Raji (cell line): ENCODE results near the gene CRHR2.

Source experiments
- POLR2A ChIP-seq: IDR thresholded peaks from 2 replicates; pipeline ENCODE4 v1.6.1; 2011; ENCODE audit warnings: low read depth, low read length, control low read depth; ENCODE audit not compliant: insufficient read depth

CRHR2 gene

DNA sequence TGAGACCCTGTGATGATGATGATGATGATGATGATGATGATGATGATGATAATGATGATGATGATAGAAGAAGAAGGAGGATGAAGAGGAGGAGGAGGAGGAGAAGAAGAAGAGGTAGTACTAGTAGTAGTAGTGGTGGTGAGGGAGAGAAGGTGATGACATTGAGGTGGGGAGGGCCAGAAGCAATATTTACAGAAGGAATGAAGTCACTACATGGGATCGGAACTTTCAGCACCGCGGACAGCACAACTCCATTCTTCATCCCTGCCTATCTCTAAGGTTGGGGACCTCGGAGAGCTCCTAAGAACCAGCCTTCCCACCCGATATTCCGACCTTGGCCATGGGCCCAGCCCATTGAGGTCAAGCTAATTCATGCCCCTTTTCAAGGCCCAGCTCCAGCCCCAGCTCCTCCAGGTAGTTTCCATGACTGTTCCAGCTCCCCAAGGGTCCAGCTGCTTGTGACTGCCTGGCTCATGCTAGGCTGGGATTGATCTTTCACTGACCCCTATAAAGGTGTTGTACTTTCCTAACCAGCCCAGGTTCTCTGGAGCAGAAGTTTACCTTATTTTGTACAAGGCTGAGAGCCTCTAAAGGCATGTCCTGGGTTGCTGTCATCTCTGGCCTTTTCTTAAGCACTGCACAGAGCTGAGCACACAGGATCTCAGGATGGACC, 10.3 kb downstream of the CRHR2 start:
- TF ChIP-seq POLR2A: no peak

DNA sequence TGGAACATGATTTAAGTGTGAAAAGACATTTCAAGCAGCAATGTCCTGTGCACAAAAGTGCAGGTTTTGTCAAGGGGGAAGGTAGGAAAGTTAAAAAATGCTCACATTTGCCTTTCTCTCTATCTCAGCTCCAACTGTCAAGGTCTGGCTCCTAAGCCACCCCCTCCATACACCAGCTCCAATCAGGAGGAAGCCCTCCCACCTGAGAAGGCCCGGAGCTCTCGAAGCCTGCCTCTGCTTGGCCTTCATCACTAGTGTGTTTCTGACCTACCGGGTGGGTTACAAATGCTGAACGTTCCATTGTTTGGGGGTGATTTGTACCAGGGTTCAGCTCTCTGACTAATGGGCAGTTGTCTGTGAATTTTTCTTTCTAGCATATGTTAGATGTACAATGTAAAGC, 14.2 kb downstream of the CRHR2 start:
- TF ChIP-seq POLR2A: no peak

DNA sequence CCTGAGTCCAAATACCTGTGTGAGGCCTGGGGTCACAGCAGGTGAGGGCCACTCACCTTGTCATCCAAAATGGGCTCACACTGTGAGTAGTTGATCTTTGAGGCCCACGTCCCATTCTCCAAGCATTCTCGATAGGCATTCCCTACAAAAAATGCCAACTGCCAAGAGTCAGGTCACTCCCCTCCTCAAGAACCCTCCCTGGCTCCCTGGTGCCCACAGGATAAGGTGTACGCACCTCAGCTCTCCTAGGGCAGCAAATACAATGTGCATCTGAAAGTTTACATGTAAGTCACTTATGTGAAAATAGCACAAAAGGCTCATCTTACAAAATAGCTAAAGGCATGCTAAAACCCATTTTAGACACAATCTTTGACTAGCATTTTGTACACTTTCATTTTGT, 15.1 kb downstream of the CRHR2 start:
- TF ChIP-seq POLR2A: no peak

GRCh38 chr7:30665449-30665848, 16.8 kb downstream of the CRHR2 start:
- no peak for TF ChIP-seq POLR2A

- TF ChIP-seq POLR2A: no peak
These were observed 17.2 kb downstream of the CRHR2 start for GRCh38 chr7:30665043-30665442.

DNA sequence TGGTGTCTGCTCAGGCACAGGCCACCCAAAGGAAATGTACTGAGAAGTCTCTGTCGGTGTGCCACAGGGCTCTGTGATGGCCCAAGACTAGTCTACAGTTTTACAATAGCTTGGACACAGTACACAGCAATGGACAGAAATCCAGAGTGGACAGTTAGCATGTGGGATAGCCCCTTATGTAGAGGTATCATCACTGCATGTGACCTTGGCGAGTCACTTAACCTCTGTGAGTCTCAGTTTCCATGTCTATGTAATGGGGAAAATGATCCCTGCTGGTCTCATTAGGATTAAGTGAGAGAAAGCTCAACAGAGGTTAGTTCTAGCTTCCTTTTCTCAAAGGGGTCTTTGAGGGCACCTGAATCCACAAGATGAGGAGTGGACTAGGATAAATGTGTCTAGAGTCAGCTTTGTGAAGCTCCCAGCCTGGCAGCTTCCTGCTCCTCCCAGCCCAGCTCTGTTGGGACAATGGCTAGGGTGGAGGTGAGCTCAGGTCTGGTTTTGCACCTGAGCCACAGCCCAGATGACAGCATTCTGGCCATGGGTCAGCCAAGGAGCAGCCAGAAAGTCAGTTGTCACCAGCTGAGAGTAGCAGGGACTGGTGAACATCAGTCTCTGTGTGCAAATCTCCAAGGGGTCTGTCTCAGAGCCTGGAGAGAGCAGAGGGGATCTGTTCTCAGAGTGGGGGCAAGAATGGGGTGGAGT, 17.9 kb downstream of the CRHR2 start:
- no peak for TF ChIP-seq POLR2A

- no peak for TF ChIP-seq POLR2A
These were observed 18.8 kb downstream of the CRHR2 start for GRCh38 chr7:30663414-30663813.

- no peak for TF ChIP-seq POLR2A
These were observed 19.8 kb downstream of the CRHR2 start for GRCh38 chr7:30662431-30662939.

GRCh38 chr7:30661926-30662325, 20.3 kb downstream of the CRHR2 start:
- no peak for TF ChIP-seq POLR2A

DNA sequence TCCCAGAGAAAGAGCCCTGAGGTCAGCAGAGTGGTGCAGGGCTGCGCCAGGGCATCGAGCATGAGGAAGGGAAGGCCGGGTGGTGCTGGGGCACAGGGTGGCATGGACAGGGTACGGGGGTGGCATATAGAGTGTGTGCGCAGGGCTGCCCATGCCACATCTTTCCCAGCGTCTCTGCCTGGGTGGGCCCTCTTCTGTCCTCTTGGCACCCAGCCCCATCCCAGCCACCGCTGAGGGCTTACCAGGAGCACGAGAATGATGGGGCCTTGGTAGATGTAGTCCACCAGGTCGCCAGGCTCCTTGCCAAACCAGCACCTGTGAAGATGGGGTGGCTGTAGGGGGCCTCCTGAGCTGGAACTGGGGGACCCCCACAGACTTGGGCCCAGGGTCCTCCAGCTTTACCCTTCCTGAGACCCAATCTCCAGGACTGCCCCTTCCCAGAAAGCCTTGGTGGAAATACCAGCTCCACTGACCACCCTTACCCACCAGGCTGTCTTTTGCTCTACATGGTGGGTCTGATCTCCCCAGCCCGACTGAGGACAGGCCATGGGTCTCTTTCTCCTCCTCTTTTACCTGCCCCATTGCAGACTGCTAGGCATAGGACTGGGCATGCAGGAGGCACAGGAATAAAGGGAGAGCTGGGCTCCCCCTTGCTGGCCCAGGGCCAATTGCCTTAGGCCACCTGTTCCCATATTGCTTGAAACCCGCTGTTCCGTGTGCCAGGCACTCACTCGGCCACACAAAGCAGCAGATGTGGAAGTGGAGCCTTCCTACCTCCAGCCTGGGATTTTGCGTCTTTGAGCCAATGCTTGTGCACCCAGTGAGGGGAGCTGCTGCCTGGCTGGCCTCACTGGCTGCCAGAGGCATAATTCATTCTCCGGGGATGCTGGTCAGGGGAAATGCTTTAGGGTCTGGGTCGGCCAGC, 21.7 kb downstream of the CRHR2 start:
- TF ChIP-seq POLR2A: no peak

- TF ChIP-seq POLR2A: no peak
These were observed 22.9 kb downstream of the CRHR2 start for GRCh38 chr7:30659312-30659711.

GRCh38 chr7:30658479-30659074, 23.7 kb downstream of the CRHR2 start:
- no peak for TF ChIP-seq POLR2A

DNA sequence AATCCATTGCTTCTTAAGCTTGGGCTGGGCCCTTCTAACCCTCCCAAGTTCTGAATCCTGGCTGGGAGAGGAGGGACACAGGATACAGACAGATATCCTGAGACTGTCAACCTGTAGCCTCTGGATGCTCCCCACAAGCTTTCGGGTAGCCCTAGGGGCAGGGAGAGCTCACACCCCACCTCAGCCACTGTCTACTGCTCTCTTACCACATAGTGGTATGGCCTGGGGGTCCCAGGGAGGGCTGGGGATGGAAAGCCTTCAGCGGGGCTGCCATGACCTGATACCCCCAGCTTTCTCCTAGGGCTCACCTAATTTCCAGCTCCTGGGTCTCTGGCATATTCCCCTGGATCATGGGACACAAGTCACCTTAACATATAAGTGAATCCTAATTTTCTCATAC, 25.1 kb downstream of the CRHR2 start:
- no peak for TF ChIP-seq POLR2A

DNA sequence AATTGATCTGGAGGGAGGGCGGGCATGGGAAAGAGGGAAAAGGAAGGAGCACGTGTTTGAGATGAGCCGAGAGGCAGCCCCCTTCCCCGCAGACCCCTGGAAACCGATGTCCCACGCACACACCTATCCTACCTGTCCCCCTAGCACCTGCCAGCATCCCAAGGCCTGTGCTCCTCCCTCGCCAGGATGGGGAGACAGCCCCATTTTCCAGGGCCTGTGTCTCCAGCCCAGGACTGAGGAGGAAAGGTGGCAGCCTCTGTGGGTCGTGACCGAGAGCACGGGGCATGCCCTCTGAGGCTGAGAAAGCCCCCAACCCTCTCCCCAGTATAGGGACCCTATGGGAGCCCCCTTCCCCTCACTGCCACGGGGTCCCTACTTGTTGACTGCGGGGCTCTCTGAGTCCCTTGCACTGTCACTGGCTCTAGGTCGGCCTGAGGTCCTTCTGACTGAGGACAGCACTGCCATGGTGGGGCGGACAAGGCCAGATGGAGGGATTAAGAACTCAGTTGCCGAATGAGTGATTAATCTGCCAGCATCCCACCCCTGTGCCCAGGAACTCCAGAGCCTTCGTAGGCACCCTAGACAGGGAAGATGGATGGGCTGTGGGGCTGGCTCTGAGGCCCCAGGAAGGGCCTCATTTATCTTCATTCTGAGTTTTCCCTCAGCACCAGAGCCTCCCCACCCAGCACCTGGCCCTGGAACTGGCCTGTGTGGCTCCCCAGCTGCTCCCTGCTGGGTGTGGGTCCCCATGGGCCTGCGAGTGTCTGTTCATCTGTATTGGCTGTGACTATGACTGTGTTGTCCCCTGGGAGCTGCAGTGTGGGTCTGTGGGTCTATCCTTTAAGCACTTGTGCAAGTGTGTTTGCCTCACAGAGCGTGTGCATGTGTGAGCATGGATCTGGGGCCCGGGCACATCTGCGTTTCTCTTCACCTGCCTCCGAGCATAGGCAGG, 26.0 kb downstream of the CRHR2 start:
- no peak for TF ChIP-seq POLR2A

DNA sequence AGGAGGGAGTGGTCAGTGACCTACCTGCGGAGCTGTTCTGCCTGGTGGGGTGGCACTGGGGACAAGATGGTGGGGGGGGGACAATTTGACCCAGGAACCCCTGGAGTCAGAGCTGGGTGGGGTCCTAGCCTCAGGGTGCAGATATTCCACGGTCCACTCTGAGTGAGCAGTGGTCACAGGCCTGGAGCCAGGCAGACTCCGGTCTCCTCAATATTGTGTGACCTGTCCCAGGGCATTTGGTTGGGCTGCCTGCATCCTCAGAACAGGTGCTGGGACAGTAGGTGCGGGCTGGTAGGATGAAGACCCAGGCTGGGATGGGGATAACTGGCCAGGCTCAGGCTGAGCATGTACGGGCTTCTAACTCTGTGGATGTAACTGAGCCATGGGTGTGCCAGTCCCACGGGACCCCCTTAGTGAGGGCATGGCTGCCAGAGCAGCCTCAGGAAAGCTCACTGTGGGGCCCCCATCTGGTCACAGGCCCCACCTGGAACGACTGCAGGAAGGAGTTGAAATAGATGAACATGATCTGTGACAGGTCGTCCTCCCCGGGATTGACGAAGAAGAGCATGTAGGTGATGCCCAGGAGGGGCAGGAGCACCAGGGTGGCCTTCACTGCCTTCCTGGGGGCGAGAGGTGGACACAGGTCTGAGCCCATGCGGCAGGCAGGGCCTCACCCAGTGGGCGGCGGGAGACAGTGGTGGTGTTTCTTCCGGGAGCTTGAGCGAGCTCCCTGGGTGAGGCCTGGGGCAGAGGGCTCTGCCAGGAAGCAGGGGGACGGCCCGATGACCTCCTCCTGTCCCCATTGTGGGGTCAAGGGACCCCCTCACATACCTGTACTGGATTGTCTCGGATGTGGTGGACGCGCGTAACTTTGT, 26.9 kb downstream of the CRHR2 start:
- no peak for TF ChIP-seq POLR2A
